Osteoblast (primary cell): Measurements from ENCODE around the gene PACS2. TPM values are rescaled to one million over a fixed set of nuclear protein-coding genes. Genes with fewer than 3 reads are reported as not detected.

Source experiments
- DNase-seq: peaks from one replicate; pipeline ENCODE4 v3.0.0; 2011; ENCODE audit warnings: low spot score, mixed read lengths; ENCODE audit not compliant: insufficient read length; ENCODE audit errors: missing footprints
- H2AFZ ChIP-seq: 2 replicates; pipeline ENCODE4 v1.6.0; 2011; ENCODE audit warnings: mild to moderate bottlenecking, low read length
- H3K27ac ChIP-seq: 2 replicates; pipeline ENCODE4 v1.5.1; 2011; ENCODE audit warnings: mild to moderate bottlenecking, low read depth, low read length, moderate library complexity
- H3K27me3 ChIP-seq: 2 replicates; pipeline ENCODE4 v1.6.0; 2012; ENCODE audit warnings: mild to moderate bottlenecking, control low read depth, inconsistent platforms, low read length, moderate library complexity; ENCODE audit not compliant: insufficient read depth
- H3K36me3 ChIP-seq: 2 replicates; pipeline ENCODE4 v1.5.1; 2011; ENCODE audit warnings: mild to moderate bottlenecking, low read length, control low read depth, moderate library complexity; ENCODE audit not compliant: insufficient read depth
- H3K4me1 ChIP-seq: 2 replicates; pipeline ENCODE4 v1.5.1; 2011; ENCODE audit warnings: mild to moderate bottlenecking, low read length, control low read depth, moderate library complexity; ENCODE audit not compliant: insufficient read depth
- H3K4me2 ChIP-seq: 2 replicates; pipeline ENCODE4 v1.6.0; 2011; ENCODE audit warnings: mild to moderate bottlenecking, low read length; ENCODE audit not compliant: insufficient read depth
- H3K4me3 ChIP-seq: fragments of 200-600 bp; sonication (generic); 3 replicates; pipeline ENCODE4 v1.5.1; 2012; ENCODE audit warnings: mild to moderate bottlenecking, low read length, inconsistent platforms; ENCODE audit not compliant: insufficient read depth
- H3K79me2 ChIP-seq: 2 replicates; pipeline ENCODE4 v1.6.0; 2012; ENCODE audit warnings: mild to moderate bottlenecking, low read length, control low read depth, inconsistent platforms; ENCODE audit not compliant: insufficient read depth
- H3K9me3 ChIP-seq: 2 replicates; pipeline ENCODE4 v1.5.1; 2011; ENCODE audit warnings: low read depth, low read length, control low read depth
- H4K20me1 ChIP-seq: 2 replicates; pipeline ENCODE4 v1.6.0; 2012; ENCODE audit warnings: mild to moderate bottlenecking, low read length, control low read depth; ENCODE audit not compliant: insufficient read depth
- total RNA-seq: library from RNA; depleted of rRNA; stranded (reverse); fragments of >200 nt; gene quantifications from 2 replicates; pipeline ENCODE4 v1.2.3, GENCODE V29; 2012
- TF ChIP-seq, protein P1 (sequence below): IDR thresholded peaks from 2 replicates; pipeline ENCODE4 v1.5.1; 2011; ENCODE audit warnings: mild to moderate bottlenecking, low read depth, low read length, moderate library complexity; ENCODE audit errors: extremely low read depth

The PACS2 gene
- total RNA-seq, 1 donor = 81.1 TPM

GRCh38 chr14:105385698-105386365 is 71.3 kb downstream of the PACS2 start:
- H2AFZ ChIP-seq = no peak overlapping the region
- no peak overlapping the region for H3K4me2 ChIP-seq
- H3K79me2 ChIP-seq = no peaks in the 10 kb centered on the region
- no peaks in the 10 kb centered on the region for H4K20me1 ChIP-seq
- no peaks in the 10 kb centered on the region for H3K9me3 ChIP-seq
- TF ChIP-seq, protein P1, sequence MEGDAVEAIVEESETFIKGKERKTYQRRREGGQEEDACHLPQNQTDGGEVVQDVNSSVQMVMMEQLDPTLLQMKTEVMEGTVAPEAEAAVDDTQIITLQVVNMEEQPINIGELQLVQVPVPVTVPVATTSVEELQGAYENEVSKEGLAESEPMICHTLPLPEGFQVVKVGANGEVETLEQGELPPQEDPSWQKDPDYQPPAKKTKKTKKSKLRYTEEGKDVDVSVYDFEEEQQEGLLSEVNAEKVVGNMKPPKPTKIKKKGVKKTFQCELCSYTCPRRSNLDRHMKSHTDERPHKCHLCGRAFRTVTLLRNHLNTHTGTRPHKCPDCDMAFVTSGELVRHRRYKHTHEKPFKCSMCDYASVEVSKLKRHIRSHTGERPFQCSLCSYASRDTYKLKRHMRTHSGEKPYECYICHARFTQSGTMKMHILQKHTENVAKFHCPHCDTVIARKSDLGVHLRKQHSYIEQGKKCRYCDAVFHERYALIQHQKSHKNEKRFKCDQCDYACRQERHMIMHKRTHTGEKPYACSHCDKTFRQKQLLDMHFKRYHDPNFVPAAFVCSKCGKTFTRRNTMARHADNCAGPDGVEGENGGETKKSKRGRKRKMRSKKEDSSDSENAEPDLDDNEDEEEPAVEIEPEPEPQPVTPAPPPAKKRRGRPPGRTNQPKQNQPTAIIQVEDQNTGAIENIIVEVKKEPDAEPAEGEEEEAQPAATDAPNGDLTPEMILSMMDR = no peak
- peak; percentile 78 for DNase-seq
- H3K4me1 ChIP-seq = no peaks in the 10 kb centered on the region
- H3K27ac ChIP-seq = no peak overlapping the region
- H3K4me3 ChIP-seq = no peak overlapping the region
- no peaks in the 10 kb centered on the region for H3K27me3 ChIP-seq
- H3K36me3 ChIP-seq = no peaks in the 10 kb centered on the region

DNA sequence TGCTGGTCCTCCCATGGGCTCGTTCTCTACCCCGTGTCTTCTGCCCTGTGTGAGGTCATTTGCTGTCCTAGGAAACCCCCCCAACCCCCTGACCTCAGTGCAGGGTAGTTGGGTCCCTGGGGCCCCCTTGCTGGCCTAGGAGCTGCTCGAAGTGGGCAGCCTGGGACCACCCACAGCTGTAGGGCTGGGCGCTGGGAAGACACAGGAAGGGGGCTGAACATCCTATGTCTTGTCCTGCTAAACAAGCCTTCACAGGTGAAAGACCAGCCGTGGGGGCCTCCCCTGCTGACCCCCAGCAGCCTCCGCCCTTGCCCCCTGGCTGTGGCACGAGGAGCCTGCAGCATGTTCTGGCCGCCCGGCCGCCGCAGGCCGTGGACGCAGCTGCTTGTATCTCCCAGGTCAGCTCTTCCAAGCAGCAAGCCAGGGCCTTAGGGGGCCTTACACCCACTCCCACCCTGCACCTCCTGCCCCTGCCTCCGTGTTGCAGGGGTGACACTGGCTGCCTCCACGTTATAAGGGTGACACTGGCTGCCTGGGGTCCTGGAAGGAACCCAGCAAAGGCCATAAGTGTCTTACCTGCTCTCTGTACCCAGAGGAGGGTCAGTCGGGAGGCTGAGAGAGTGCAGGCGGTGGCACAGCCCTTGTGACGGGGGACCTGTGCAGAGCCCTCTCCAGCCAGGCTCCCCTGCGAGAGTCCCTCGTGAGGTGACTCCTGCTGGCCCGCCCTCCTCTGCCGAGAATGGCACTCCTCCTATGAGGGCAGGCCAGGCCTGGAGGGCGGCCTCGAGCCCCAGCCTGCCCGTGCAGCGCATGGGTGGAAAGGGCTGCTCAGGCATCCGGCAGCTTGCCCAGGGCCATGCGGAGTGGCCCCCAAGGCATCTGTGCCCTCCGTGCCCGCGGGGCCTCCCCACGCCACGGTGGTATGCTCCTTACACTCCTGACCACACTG is 72.3 kb downstream of the PACS2 start:
- Histone ChIP-seq H2AFZ (no peak overlapping the region), H3K27me3 (no peaks in the 10 kb centered on the region), H3K4me2 (no peak overlapping the region), H3K79me2 (no peaks in the 10 kb centered on the region), H3K4me3 (no peak overlapping the region), H4K20me1 (no peaks in the 10 kb centered on the region), H3K9me3 (no peaks in the 10 kb centered on the region), H3K27ac (no peak overlapping the region), H3K36me3 (no peaks in the 10 kb centered on the region), H3K4me1 (no peaks in the 10 kb centered on the region)
- peak; percentile 87 for DNase-seq
- TF ChIP-seq, protein P1 = no peak

GRCh38 chr14:105387530-105387922 is 73.0 kb downstream of the PACS2 start:
- no peak overlapping the region for H3K4me2 ChIP-seq
- H4K20me1 ChIP-seq = no peaks in the 10 kb centered on the region
- H3K36me3 ChIP-seq = no peaks in the 10 kb centered on the region
- H3K27me3 ChIP-seq = no peaks in the 10 kb centered on the region
- no peaks in the 10 kb centered on the region for H3K4me1 ChIP-seq
- H3K9me3 ChIP-seq = no peaks in the 10 kb centered on the region
- H3K27ac ChIP-seq = no peak overlapping the region
- no peaks in the 10 kb centered on the region for H3K79me2 ChIP-seq
- H2AFZ ChIP-seq = no peak overlapping the region
- TF ChIP-seq, protein P1 = no peak
- no peak overlapping the region for H3K4me3 ChIP-seq
- peak; percentile 79 for DNase-seq
